HG02588 (cell line): ENCODE results near the gene ELOVL6.
"Not testable (repeated sequence)": the region's sequence is repeated elsewhere in the genome, so short reads cannot be mapped to it uniquely, and the experiment has no call there.

Experiments used
- ATAC-seq: cut with Tn5 transposase; IDR thresholded peaks from one replicate; pipeline ENCODE4 v1.9.1; 2021; ENCODE audit warnings: mild to moderate bottlenecking, moderate library complexity; ENCODE audit not compliant: unreplicated experiment

Gene ELOVL6

GRCh38 chr4:110042545-110043517 is 155.6 kb downstream of the ELOVL6 start:
- no peak for ATAC-seq

GRCh38 chr4:110041735-110042134 is 156.7 kb downstream of the ELOVL6 start:
- no peak for ATAC-seq

GRCh38 chr4:110039164-110039563 is 159.3 kb downstream of the ELOVL6 start:
- ATAC-seq, result not testable (repeated sequence)

- peak; percentile 95 for ATAC-seq
Measured at GRCh38 chr4:110034026-110034393, 164.4 kb downstream of the ELOVL6 start.

- no peak for ATAC-seq
Measured at GRCh38 chr4:110033355-110034025, 164.9 kb downstream of the ELOVL6 start.

GRCh38 chr4:110032603-110033002 is 165.8 kb downstream of the ELOVL6 start:
- ATAC-seq, result no peak

GRCh38 chr4:110025718-110026117 is 172.7 kb downstream of the ELOVL6 start:
- ATAC-seq, result no peak

- ATAC-seq, result no peak
Measured at GRCh38 chr4:110025056-110025455, 173.4 kb downstream of the ELOVL6 start.

- no peak for ATAC-seq
Measured at GRCh38 chr4:110022457-110022856, 176.0 kb downstream of the ELOVL6 start.

GRCh38 chr4:110020646-110021443 is 177.6 kb downstream of the ELOVL6 start:
- ATAC-seq, result no peak

- ATAC-seq, result no peak
Measured at GRCh38 chr4:110020139-110020538, 178.3 kb downstream of the ELOVL6 start.

- no peak for ATAC-seq
Measured at GRCh38 chr4:110019153-110019552, 179.3 kb downstream of the ELOVL6 start.

- ATAC-seq, result no peak
Measured at GRCh38 chr4:110014233-110014632, 184.2 kb downstream of the ELOVL6 start.

GRCh38 chr4:110012917-110013316 is 185.5 kb downstream of the ELOVL6 start:
- ATAC-seq, result no peak

GRCh38 chr4:110010797-110011196 is 187.6 kb downstream of the ELOVL6 start:
- ATAC-seq, result no peak

- ATAC-seq, result no peak
Measured at GRCh38 chr4:110009550-110009949, 188.9 kb downstream of the ELOVL6 start.

- ATAC-seq, result no peak
Measured at GRCh38 chr4:110008540-110008939, 189.9 kb downstream of the ELOVL6 start.

- no peak for ATAC-seq
Measured at GRCh38 chr4:110007217-110007616, 191.2 kb downstream of the ELOVL6 start.

GRCh38 chr4:110005461-110006056 is 192.9 kb downstream of the ELOVL6 start:
- ATAC-seq, result peak; percentile 74

- no peak for ATAC-seq
Measured at GRCh38 chr4:110004556-110004955, 193.9 kb downstream of the ELOVL6 start.
